Tibial nerve (tissue), 4 donors: ENCODE data around the gene EPAS1. TPM values are rescaled to one million over a fixed set of nuclear protein-coding genes. Genes with fewer than 3 reads are reported as not detected.

Source experiments
- DNase-seq, 2 donors: peaks; one replicate each; pipeline ENCODE4 v3.0.0-alpha.2; 2019; ENCODE audit warnings: low spot score in 2 of 2
- H3K27ac ChIP-seq, 4 donors: fragments of 200-600 bp; sonication (generic) in 3 of 4; one replicate each; pipeline ENCODE4 v1.5.1; 2017 to 2019; ENCODE audit warnings: mild to moderate bottlenecking in 1 of 4
- H3K27me3 ChIP-seq, 2 donors: fragments of 200-600 bp; sonication (generic) in 1 of 2; one replicate each; pipeline versions ENCODE4 v1.5.1 to v1.6.0; 2017 to 2019
- H3K36me3 ChIP-seq, 3 donors: fragments of 200-600 bp; sonication (generic); one replicate each; pipeline ENCODE4 v1.5.1; 2018 to 2019
- H3K4me1 ChIP-seq, 4 donors: fragments of 200-600 bp; sonication (generic) in 3 of 4; one replicate each; pipeline ENCODE4 v1.5.1; 2017 to 2019
- H3K4me3 ChIP-seq, 4 donors: fragments of 200-600 bp; sonication (generic) in 3 of 4; one replicate each; pipeline ENCODE4 v1.5.1; 2017 to 2019; ENCODE audit warnings: mild to moderate bottlenecking in 1 of 4, moderate library complexity in 1 of 4
- H3K9me3 ChIP-seq, 4 donors: fragments of 200-600 bp; sonication (generic) in 3 of 4; one replicate each; pipeline ENCODE4 v1.5.1; 2017 to 2019
- EP300 ChIP-seq, 2 donors: sonication (generic); formaldehyde crosslinking; IDR thresholded peaks; one replicate each; pipeline ENCODE4 v1.6.1; 2017; ENCODE audit warnings: antibody characterized with exemption in 2 of 2, mild to moderate bottlenecking in 1 of 2
- POLR2A ChIP-seq, 2 donors: fragments of 450-650 bp; IDR thresholded peaks; one replicate each; pipeline ENCODE4 v1.6.1; 2017; ENCODE audit warnings: antibody characterized with exemption in 2 of 2, mild to moderate bottlenecking in 2 of 2, moderate library complexity in 2 of 2
- WGBS, 2 donors: methylation state at CpG; one replicate each; pipeline ENCODE4 v1.1.5; 2018; 5-methylcytosine and 5-hydroxymethylcytosine counted together
- total RNA-seq, 4 donors: library from RNA; depleted of rRNA; stranded (reverse); fragments of >200 nt; gene quantifications; one replicate each; pipeline ENCODE4 v1.1.0, GENCODE V29; 2016
- TF ChIP-seq, protein P1 (sequence below), 5 experiments: fragments of 200-600 bp in 3 of 5; fragments of 450-650 bp in 2 of 5; sonication (generic) in 3 of 5; IDR thresholded peaks; one replicate each; pipeline ENCODE4 v1.5.1; 2016 to 2019; ENCODE audit warnings: antibody characterized with exemption in 5 of 5, mild to moderate bottlenecking in 3 of 5, moderate library complexity in 2 of 5

Gene EPAS1
- total RNA-seq, 4 donors from 2014 or later: 110 to 451 (median 231) TPM

DNA sequence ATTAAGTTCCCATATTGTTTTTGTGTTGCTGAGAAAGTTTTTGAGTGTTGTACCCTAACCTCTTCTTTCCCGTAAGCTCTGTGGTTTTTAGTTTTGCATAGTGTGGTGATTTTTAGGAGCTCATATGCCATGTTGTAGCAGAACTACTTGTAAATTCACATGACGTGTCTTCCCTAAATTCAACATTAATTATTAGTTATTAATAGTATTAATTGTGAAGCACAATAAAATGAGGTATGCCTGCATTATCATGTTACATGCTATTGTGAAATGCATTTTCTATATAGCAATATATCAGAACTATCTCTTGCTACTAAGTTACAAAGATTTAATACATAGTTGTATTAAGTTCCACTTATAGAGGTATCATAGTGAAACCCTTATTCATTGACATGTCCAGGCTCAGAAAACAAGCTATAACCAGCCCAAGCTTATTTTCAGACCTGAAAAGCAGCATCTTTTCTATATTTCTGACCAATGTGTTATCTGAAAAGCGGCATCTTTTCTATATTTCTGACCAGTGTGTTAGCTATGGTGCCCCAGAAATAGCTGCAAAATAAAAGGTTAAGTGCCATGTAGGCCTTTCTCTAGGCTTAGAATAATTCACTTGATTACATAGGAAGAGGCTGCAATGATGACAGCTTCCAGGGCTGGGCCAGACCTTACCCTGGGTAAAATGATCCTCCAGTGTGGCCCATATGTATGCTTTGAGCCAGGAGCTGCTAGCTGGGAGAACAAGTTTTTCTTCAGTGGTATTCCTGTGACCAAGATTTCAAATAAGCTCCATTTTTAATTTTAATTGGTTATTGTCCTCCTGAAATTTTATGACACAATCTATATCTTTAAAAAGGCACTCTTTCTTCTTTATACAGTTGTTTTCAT is 21.6 kb downstream of the EPAS1 start:
- Histone ChIP-seq H3K4me1 (peaks cover 0 to 55% (median 20%) of the 10 kb centered on the region in 4 donors), H3K27me3 (no peaks in the 10 kb centered on the region), H3K4me3 (no peak overlapping the region), H3K27ac (no peak overlapping the region), H3K36me3 (no peaks in the 10 kb centered on the region), H3K9me3 (no peaks in the 10 kb centered on the region)
- no peak for DNase-seq
- WGBS, 2 donors: 85 to 89% methylated on average over 3 of the region's 3 CpGs
- TF ChIP-seq POLR2A (IDR thresholded peaks at IDR 0.05) (no peak), EP300 (IDR thresholded peaks at IDR 0.05) (no peak)
- TF ChIP-seq, protein P1, sequence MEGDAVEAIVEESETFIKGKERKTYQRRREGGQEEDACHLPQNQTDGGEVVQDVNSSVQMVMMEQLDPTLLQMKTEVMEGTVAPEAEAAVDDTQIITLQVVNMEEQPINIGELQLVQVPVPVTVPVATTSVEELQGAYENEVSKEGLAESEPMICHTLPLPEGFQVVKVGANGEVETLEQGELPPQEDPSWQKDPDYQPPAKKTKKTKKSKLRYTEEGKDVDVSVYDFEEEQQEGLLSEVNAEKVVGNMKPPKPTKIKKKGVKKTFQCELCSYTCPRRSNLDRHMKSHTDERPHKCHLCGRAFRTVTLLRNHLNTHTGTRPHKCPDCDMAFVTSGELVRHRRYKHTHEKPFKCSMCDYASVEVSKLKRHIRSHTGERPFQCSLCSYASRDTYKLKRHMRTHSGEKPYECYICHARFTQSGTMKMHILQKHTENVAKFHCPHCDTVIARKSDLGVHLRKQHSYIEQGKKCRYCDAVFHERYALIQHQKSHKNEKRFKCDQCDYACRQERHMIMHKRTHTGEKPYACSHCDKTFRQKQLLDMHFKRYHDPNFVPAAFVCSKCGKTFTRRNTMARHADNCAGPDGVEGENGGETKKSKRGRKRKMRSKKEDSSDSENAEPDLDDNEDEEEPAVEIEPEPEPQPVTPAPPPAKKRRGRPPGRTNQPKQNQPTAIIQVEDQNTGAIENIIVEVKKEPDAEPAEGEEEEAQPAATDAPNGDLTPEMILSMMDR (IDR thresholded peaks at IDR 0.05): no peak

DNA sequence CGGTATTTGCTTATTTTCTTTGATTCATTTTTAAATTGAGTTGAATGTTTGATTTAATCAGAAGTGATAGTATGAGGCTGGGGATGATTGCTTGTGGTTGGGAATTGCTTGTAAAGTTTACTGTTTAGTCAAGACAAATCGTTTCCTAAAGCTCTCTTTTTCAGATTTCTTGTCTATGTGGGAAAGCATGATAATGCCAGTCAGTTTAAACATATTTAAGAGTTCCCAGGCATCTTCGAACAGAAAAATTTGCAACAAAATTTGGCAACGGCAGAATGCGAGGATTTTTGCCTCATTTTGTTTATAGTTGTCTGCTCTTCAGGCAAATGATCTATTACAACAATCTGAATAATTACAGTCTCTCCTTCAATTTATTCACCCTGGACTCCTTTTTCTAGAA is 22.5 kb downstream of the EPAS1 start:
- Histone ChIP-seq H3K4me1 (peaks cover 0 to 49% (median 17%) of the 10 kb centered on the region in 4 donors), H3K27ac (peak overlapping the region in 1 of 4 donors; percentile 18), H3K9me3 (no peaks in the 10 kb centered on the region), H3K4me3 (peak overlapping the region in 1 of 4 donors; percentile 6), H3K27me3 (no peaks in the 10 kb centered on the region), H3K36me3 (no peaks in the 10 kb centered on the region)
- TF ChIP-seq, protein P1 (IDR thresholded peaks at IDR 0.05): no peak
- TF ChIP-seq EP300 (IDR thresholded peaks at IDR 0.05) (no peak), POLR2A (IDR thresholded peaks at IDR 0.05) (no peak)
- 56 to 61% methylated on average over 5 of the region's 5 CpGs for WGBS, 2 donors
- DNase-seq: no peak

DNA sequence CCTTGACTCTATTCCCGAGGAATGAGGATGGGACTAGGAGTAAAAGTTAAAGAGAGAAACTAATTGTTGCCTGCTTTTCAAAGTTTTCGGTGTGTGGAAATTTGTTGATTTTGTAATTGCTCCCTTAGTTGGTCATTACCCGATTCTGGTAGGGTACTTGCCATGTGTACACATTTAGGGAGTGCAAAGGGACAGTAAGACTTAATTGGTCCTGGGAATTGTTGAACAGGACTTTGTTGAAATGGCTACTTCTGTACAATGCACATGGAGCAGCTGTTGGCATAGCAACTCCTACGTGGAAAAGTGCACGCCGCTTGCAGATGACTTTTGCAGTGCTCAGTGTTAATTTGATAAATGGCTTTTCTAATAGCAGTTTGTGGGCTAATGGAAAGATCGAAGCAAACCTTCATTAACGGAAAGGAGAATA is 22.9 kb downstream of the EPAS1 start:
- peaks cover 0 to 46% (median 13%) of the 10 kb centered on the region in 4 donors for H3K4me1 ChIP-seq
- TF ChIP-seq, protein P1 (IDR thresholded peaks at IDR 0.05): no peak
- TF ChIP-seq EP300 (IDR thresholded peaks at IDR 0.05) (no peak), POLR2A (IDR thresholded peaks at IDR 0.05) (no peak)
- H3K27me3 ChIP-seq: no peaks in the 10 kb centered on the region
- H3K27ac ChIP-seq: peak overlapping the region in 1 of 4 donors; percentile 18
- peak overlapping the region in 1 of 4 donors; percentile 6 for H3K4me3 ChIP-seq
- no peak for DNase-seq
- no peaks in the 10 kb centered on the region for H3K36me3 ChIP-seq
- no peaks in the 10 kb centered on the region for H3K9me3 ChIP-seq
- WGBS, 2 donors: 36 to 42% methylated on average over 8 of the region's 8 CpGs

DNA sequence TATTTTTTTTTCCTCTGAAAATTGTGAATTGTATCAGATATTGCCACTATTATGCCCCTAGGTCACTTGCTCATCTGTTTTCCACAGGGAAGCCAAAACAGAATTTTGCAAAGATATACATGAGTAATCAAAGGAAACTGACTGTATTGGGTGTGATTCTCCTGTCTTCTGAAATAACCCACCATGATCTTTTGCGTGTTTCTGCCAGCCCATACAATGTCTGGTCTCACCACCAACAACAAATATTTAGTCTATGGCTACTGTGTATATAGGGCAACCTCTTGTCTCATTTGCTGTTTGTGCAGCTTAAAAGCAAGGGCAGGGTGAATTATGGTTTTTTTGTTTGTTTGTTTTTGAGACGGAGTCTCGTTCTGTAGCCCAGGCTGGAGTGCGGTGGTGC is 26.5 kb downstream of the EPAS1 start:
- Histone ChIP-seq H3K9me3 (no peaks in the 10 kb centered on the region), H3K4me1 (peaks cover 0 to 49% (median 9%) of the 10 kb centered on the region in 4 donors), H3K27me3 (no peaks in the 10 kb centered on the region), H3K36me3 (no peaks in the 10 kb centered on the region), H3K4me3 (no peak overlapping the region), H3K27ac (no peak overlapping the region)
- 86 to 88% methylated on average over 4 of the region's 4 CpGs for WGBS, 2 donors
- TF ChIP-seq POLR2A (IDR thresholded peaks at IDR 0.05) (no peak), EP300 (IDR thresholded peaks at IDR 0.05) (no peak)
- TF ChIP-seq, protein P1 (IDR thresholded peaks at IDR 0.05): no peak
- no peak for DNase-seq
